GM23338 (cell line): ENCODE results near the gene MRGPRG. TPM values are rescaled to one million over a fixed set of nuclear protein-coding genes. Genes with fewer than 3 reads are reported as not detected.

Experiments used
- ATAC-seq: fragments of 200-7000 bp; cut with Tn5 transposase; 3 replicates; pipeline ENCODE4 v1.9.1; 2020
- DNase-seq: peaks from one replicate; pipeline ENCODE4 v3.0.0-alpha.2; 2015; ENCODE audit warnings: low spot score
- H2AFZ ChIP-seq: fragments of 200-600 bp; sonication (generic); 2 replicates; pipeline ENCODE4 v1.8.0; 2016; ENCODE audit warnings: antibody characterized with exemption, mild to moderate bottlenecking, moderate library complexity
- H3F3A ChIP-seq: fragments of 200-600 bp; sonication (generic); replicated peaks from 2 replicates; pipeline ENCODE4 v1.8.0; 2017; ENCODE audit warnings: antibody characterized with exemption, mixed run types, low read depth
- H3K27ac ChIP-seq: fragments of 200-600 bp; sonication (generic); 2 replicates; pipeline ENCODE4 v1.6.1; 2016; ENCODE audit warnings: low read depth
- H3K27me3 ChIP-seq: fragments of 200-600 bp; sonication (generic); 2 replicates; pipeline ENCODE4 v1.8.0; 2016; ENCODE audit warnings: mild to moderate bottlenecking, mixed run types, moderate library complexity; ENCODE audit not compliant: insufficient read depth
- H3K36me3 ChIP-seq: fragments of 200-600 bp; sonication (generic); 2 replicates; pipeline ENCODE4 v1.8.0; 2016; ENCODE audit warnings: mild to moderate bottlenecking; ENCODE audit not compliant: insufficient read depth
- H3K4me1 ChIP-seq: fragments of 200-600 bp; sonication (generic); 2 replicates; pipeline ENCODE4 v1.8.0; 2016; ENCODE audit warnings: mild to moderate bottlenecking, moderate library complexity; ENCODE audit not compliant: insufficient read depth
- H3K4me2 ChIP-seq: fragments of 200-600 bp; sonication (generic); 2 replicates; pipeline ENCODE4 v1.7.1; 2017; ENCODE audit warnings: mixed run types
- H3K4me3 ChIP-seq: fragments of 200-600 bp; sonication (generic); 2 replicates; pipeline ENCODE4 v1.6.1; 2016; ENCODE audit warnings: mixed run types
- H3K79me2 ChIP-seq: fragments of 200-600 bp; sonication (generic); replicated peaks from 2 replicates; pipeline ENCODE4 v1.8.0; 2017; ENCODE audit warnings: mild to moderate bottlenecking; ENCODE audit not compliant: insufficient read depth
- H3K9me2 ChIP-seq: fragments of 200-600 bp; sonication (generic); 2 replicates; pipeline ENCODE4 v1.8.0; 2017; ENCODE audit not compliant: insufficient read depth
- H4K20me1 ChIP-seq: fragments of 200-600 bp; sonication (generic); replicated peaks from 2 replicates; pipeline ENCODE4 v1.8.0; 2017; ENCODE audit warnings: mild to moderate bottlenecking; ENCODE audit not compliant: insufficient read depth
- H3K27ac Mint-ChIP-seq: 2 replicates; pipeline ENCODE4 v1.8.0; 2020; ENCODE audit warnings: inconsistent platforms, mild to moderate bottlenecking, moderate library complexity, mixed read lengths
- H3K27me3 Mint-ChIP-seq: 3 replicates; pipeline ENCODE4 v1.8.0; 2022; ENCODE audit warnings: low read depth, mild to moderate bottlenecking, moderate library complexity, mixed read lengths, inconsistent platforms; ENCODE audit not compliant: insufficient read depth, poor library complexity
- H3K36me3 Mint-ChIP-seq: 3 replicates; pipeline ENCODE4 v1.8.0; 2021; ENCODE audit warnings: low read depth, mild to moderate bottlenecking, inconsistent platforms, moderate library complexity, mixed read lengths
- H3K4me1 Mint-ChIP-seq: 3 replicates; pipeline ENCODE4 v1.8.0; 2020; ENCODE audit warnings: mild to moderate bottlenecking, inconsistent platforms, mixed read lengths
- H3K4me3 Mint-ChIP-seq: 3 replicates; pipeline ENCODE4 v1.8.0; 2021; ENCODE audit warnings: moderate library complexity, mild to moderate bottlenecking, inconsistent platforms, mixed read lengths
- H3K9me3 Mint-ChIP-seq: 3 replicates; pipeline ENCODE4 v1.8.0; 2020; ENCODE audit warnings: moderate library complexity, mild to moderate bottlenecking, inconsistent platforms, mixed read lengths
- CTCF ChIP-seq, 2 experiments: fragments of 200-600 bp in 1 of 2; sonication (generic) in 1 of 2; conservative IDR thresholded peaks; 2 replicates each; pipeline versions ENCODE4 v1.5.1 to v1.6.1; 2016 to 2017; ENCODE audit warnings: antibody characterized with exemption in 2 of 2, low read depth in 2 of 2, mild to moderate bottlenecking in 2 of 2, moderate library complexity in 1 of 2
- ETS1 ChIP-seq: IDR thresholded peaks from 2 replicates; pipeline ENCODE4 v1.6.1; 2016; ENCODE audit warnings: antibody characterized with exemption
- EZH2 ChIP-seq: fragments of 200-600 bp; sonication (generic); IDR thresholded peaks from one replicate; pipeline ENCODE4 v1.8.0; 2017; ENCODE audit warnings: antibody characterized with exemption, mild to moderate bottlenecking, low read depth; ENCODE audit not compliant: unreplicated experiment
- JUNB ChIP-seq: IDR thresholded peaks from one replicate; pipeline ENCODE4 v1.6.1; 2016; ENCODE audit warnings: antibody characterized with exemption; ENCODE audit not compliant: unreplicated experiment
- NANOG ChIP-seq: IDR thresholded peaks from 2 replicates; pipeline ENCODE4 v1.6.1; 2016; ENCODE audit warnings: antibody characterized with exemption, borderline replicate concordance
- POLR2AphosphoS5 ChIP-seq: IDR thresholded peaks from 2 replicates; pipeline ENCODE4 v1.6.1; 2016; ENCODE audit warnings: antibody characterized with exemption, low read depth
- ZNF331 ChIP-seq: fragments of 250-450 bp; sonication (Bioruptor Pico); IDR thresholded peaks from 2 replicates; pipeline ENCODE4 v1.5.0; 2020; ENCODE audit warnings: low read depth, mild to moderate bottlenecking, moderate library complexity
- ZNF462 ChIP-seq: fragments of 250-450 bp; sonication (Bioruptor Pico); IDR thresholded peaks from 2 replicates; pipeline ENCODE4 v1.5.0; 2020; ENCODE audit warnings: mild to moderate bottlenecking, moderate library complexity
- polyA plus RNA-seq: library from polyadenylated mRNA; unstranded; fragments of >200 nt; fragmentation: Nextera tagmentation; extraction: Ambion mirVana; gene quantifications from 2 replicates; pipeline ENCODE4 v1.2.1, GENCODE V29; 2016
- total RNA-seq: library from RNA; depleted of rRNA; stranded (reverse); fragments of >200 nt; shearing (Covaris generic); gene quantifications from 2 replicates; pipeline ENCODE4 v1.2.3, GENCODE V29; 2014

Gene MRGPRG
- total and polyA plus RNA-seq, 2 experiments from 2014 or later, result not detected

GRCh38 chr11:3216027-3216525 is 2.5 kb downstream of the MRGPRG start (continued):
- no peak for TF ChIP-seq POLR2AphosphoS5

GRCh38 chr11:3215346-3216026 is 3.1 kb downstream of the MRGPRG start:
- no peak overlapping the region for H2AFZ ChIP-seq
- TF ChIP-seq ETS1, result no peak
- TF ChIP-seq CTCF (conservative IDR thresholded peaks at IDR 0.05; ENCODE audit: low read depth in 2 of 2), result no peak
- TF ChIP-seq EZH2, result no peak
- Mint-ChIP-seq H3K4me1 (peaks cover 24% of the 10 kb centered on the region), H3K9me3 (no peaks in the 10 kb centered on the region), H3K36me3 (no peaks in the 10 kb centered on the region), H3K27me3 (peaks cover 2% of the 10 kb centered on the region), H3K4me3 (no peak overlapping the region), H3K27ac (no peak overlapping the region)
- 0 out of 2 replicates have a peak, but pooled peaks cover 4% of the 10 kb centered on the region for H3K36me3 ChIP-seq
- peaks cover 2% of the 10 kb centered on the region for H3K9me2 ChIP-seq
- no peaks in the 10 kb centered on the region for H3K27me3 ChIP-seq
- H3K27ac ChIP-seq, result no peak overlapping the region
- peaks cover 13% of the 10 kb centered on the region; the same call in 1 of the 2 replicates for H3K4me1 ChIP-seq
- no peak overlapping the region for H3K4me3 ChIP-seq
- no peaks in the 10 kb centered on the region for H4K20me1 ChIP-seq
- DNase-seq (no peak), ATAC-seq (no peak)
- H3F3A ChIP-seq, result no peaks in the 10 kb centered on the region
- H3K79me2 ChIP-seq, result no peaks in the 10 kb centered on the region
- no peak overlapping the region for H3K4me2 ChIP-seq

GRCh38 chr11:3214420-3214699 is 4.3 kb downstream of the MRGPRG start:
- no peaks in the 10 kb centered on the region for H3K79me2 ChIP-seq
- no peak overlapping the region for H3K4me2 ChIP-seq
- peaks cover 2% of the 10 kb centered on the region for H3K9me2 ChIP-seq
- no peak overlapping the region for H3K4me3 ChIP-seq
- no peak overlapping the region for H3K27ac ChIP-seq
- no peaks in the 10 kb centered on the region for H3K9me3 Mint-ChIP-seq
- no peak for ATAC-seq
- no peaks in the 10 kb centered on the region for H3K27me3 ChIP-seq
- H3K36me3 ChIP-seq, result 0 out of 2 replicates have a peak, but pooled peaks cover 4% of the 10 kb centered on the region
- H3K4me3 Mint-ChIP-seq, result no peak overlapping the region
- H4K20me1 ChIP-seq, result no peaks in the 10 kb centered on the region
- no peaks in the 10 kb centered on the region for H3F3A ChIP-seq
- H3K36me3 Mint-ChIP-seq, result no peaks in the 10 kb centered on the region
- DNase-seq, result no peak
- no peak overlapping the region for H3K27ac Mint-ChIP-seq
- H3K4me1 Mint-ChIP-seq, result peaks cover 24% of the 10 kb centered on the region
- no peak overlapping the region for H2AFZ ChIP-seq
- H3K4me1 ChIP-seq, result peaks cover 13% of the 10 kb centered on the region; the same call in 1 of the 2 replicates
- peaks cover 2% of the 10 kb centered on the region for H3K27me3 Mint-ChIP-seq
- TF ChIP-seq CTCF (conservative IDR thresholded peaks at IDR 0.05; ENCODE audit: low read depth in 2 of 2), result no peak
- TF ChIP-seq ZNF462, result no peak
- TF ChIP-seq ZNF331 (CRISPR knock-in tag), result no peak
- TF ChIP-seq JUNB, result no peak
- TF ChIP-seq NANOG, result no peak
